Activated CD4-positive, alpha-beta T cell treated with anti-CD3 and anti-CD28 coated beads for 36 hours (primary cell): ENCODE measurements around the gene LCOR. TPM values are rescaled to one million over a fixed set of nuclear protein-coding genes. Genes with fewer than 3 reads are reported as not detected.

Experiments
- ATAC-seq: fragments of 200-7000 bp; cut with Tn5 transposase; one replicate; pipeline ENCODE4 v1.10.0; 2021; ENCODE audit warnings: mild to moderate bottlenecking, moderate library complexity
- CTCF ChIA-PET: fragments of 350-600 bp; sonication (Branson Sonifier 250); formaldehyde crosslinking; loops from one replicate; lab custom pipeline; 2021; ENCODE audit warnings: antibody characterized with exemption; lab: Charles Lee
- POLR2A ChIA-PET: fragments of 350-600 bp; sonication (Branson Sonifier 250); formaldehyde crosslinking; loops from one replicate; lab custom pipeline; 2021; ENCODE audit warnings: antibody characterized with exemption, inconsistent platforms; lab: Charles Lee
- DNase-seq: peaks from one replicate; pipeline ENCODE4 v3.0.0-alpha.2; 2020
- H3K27ac Mint-ChIP-seq: one replicate; pipeline ENCODE4 v1.8.0; 2021; ENCODE audit warnings: mixed read lengths
- H3K27me3 Mint-ChIP-seq: one replicate; pipeline ENCODE4 v1.8.0; 2021; ENCODE audit warnings: mixed read lengths
- H3K36me3 Mint-ChIP-seq: one replicate; pipeline ENCODE4 v1.8.0; 2021; ENCODE audit warnings: low read depth, mixed read lengths
- H3K4me1 Mint-ChIP-seq: one replicate; pipeline ENCODE4 v1.8.0; 2021; ENCODE audit warnings: mixed read lengths
- H3K4me3 Mint-ChIP-seq: one replicate; pipeline ENCODE4 v1.8.0; 2021; ENCODE audit warnings: mild to moderate bottlenecking, moderate library complexity, mixed read lengths
- H3K9me3 Mint-ChIP-seq: one replicate; pipeline ENCODE4 v1.8.0; 2021; ENCODE audit warnings: low read depth, mixed read lengths
- intact Hi-C, 2 experiments: fragments of 100-400 bp; cut with DNase I in 1 of 2; cut with micrococcal nuclease in 1 of 2; formaldehyde crosslinking; loops; one replicate each; pipeline versions ENCODE4 v1.14.2 to v1.15.1; 2022 to 2024; cut with DNase I, micrococcal nuclease
- total RNA-seq, 2 experiments: library from RNA; stranded (reverse); gene quantifications; one replicate each; pipeline ENCODE4 v1.2.3, GENCODE V29; 2021

LCOR gene
- total RNA-seq, 2 experiments from 2014 or later: 22.0 to 23.4 TPM

DNA sequence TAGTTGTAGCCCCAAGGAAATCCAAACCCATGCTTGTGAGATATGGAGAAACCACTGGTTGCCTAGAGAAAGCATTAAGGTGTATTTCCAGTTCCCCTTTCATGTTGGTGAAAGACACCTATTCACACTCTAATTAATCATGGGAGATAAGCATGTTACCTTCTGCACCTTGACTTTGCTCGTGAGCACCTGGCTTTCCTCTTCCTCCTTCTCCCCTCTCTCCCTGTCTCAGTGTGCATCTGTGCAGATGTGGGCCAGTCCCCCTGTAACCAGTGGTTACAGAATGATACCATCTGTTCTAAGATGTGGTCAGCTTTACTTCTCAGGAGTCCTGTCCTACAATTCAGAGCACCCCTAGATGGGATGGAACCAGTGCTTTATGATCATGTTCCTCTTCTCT lies 160.6 kb downstream of the LCOR start:
- no peaks in the 10 kb centered on the region for H3K9me3 Mint-ChIP-seq
- no peak overlapping the region for H3K4me3 Mint-ChIP-seq
- peaks cover 9% of the 10 kb centered on the region for H3K4me1 Mint-ChIP-seq
- ChIA-PET POLR2A (no interaction called here), CTCF (interaction anchor here (0.6 to 1.2 kb wide), 3 partner anchors 33 to 1563 kb away, joined by 3 to 4 read pairs (median 3); no protein-coding TSS in a partner anchor)
- H3K27ac Mint-ChIP-seq: no peak overlapping the region
- DNase-seq (no peak), ATAC-seq (no peak)
- intact Hi-C loops: no loop called here
- no peaks in the 10 kb centered on the region for H3K36me3 Mint-ChIP-seq
- H3K27me3 Mint-ChIP-seq: no peaks in the 10 kb centered on the region

GRCh38 chr10:96995851-96996250 lies 163.8 kb downstream of the LCOR start:
- intact Hi-C loops: no loop called here
- no peak for ATAC-seq

DNA sequence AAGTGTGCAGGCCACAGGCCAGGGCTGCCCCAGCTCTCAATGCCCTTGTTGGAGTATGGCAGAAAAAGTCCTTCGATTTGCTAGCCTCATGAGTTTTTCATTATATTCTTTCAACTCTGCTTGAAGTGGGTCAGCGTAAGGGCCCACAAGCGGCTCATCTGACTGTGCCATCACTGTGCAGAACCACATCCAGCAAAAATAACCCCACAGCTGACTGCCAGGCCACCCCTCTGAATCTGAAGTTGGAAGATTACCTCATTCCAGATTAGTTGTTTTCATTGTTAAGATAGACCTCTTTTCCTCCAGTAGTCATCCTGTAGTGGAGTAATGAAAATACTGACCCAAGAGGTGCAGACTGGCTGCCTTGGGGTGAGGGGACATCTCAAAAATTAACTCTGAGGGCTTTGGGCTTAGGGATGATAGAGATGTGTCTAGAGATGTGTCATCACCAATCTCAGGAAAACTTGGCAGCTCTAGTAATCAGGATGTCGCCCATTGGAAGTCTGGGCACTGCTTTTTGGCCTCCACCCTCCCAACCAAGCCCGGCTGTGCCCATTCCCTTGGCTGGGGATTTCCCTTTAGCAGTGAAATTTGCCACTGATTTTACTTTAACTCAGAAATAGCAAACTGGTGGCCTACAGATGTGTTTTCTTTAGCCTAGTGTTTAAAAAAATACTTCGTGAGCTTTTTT lies 164.3 kb downstream of the LCOR start:
- Mint-ChIP-seq H3K36me3 (no peaks in the 10 kb centered on the region), H3K27me3 (no peaks in the 10 kb centered on the region), H3K9me3 (no peaks in the 10 kb centered on the region), H3K4me1 (peaks cover 4% of the 10 kb centered on the region), H3K4me3 (no peak overlapping the region), H3K27ac (no peak overlapping the region)
- intact Hi-C loops: no loop called here
- ATAC-seq: no peak
- no peak for DNase-seq
- CTCF ChIA-PET: no interaction called here
- POLR2A ChIA-PET: no interaction called here

More at GRCh38 chr10:96995851-96996250, 163.8 kb downstream of the LCOR start:
- Mint-ChIP-seq H3K36me3 (no peaks in the 10 kb centered on the region), H3K4me1 (peaks cover 9% of the 10 kb centered on the region), H3K27ac (no peak overlapping the region), H3K9me3 (no peaks in the 10 kb centered on the region), H3K27me3 (no peaks in the 10 kb centered on the region), H3K4me3 (no peak overlapping the region)
- CTCF ChIA-PET: interaction anchor here (1.4 kb wide), 1 partner anchor 85 kb away, joined by 4 read pairs; no protein-coding TSS in a partner anchor
- no peak for DNase-seq
- POLR2A ChIA-PET: no interaction called here

DNA sequence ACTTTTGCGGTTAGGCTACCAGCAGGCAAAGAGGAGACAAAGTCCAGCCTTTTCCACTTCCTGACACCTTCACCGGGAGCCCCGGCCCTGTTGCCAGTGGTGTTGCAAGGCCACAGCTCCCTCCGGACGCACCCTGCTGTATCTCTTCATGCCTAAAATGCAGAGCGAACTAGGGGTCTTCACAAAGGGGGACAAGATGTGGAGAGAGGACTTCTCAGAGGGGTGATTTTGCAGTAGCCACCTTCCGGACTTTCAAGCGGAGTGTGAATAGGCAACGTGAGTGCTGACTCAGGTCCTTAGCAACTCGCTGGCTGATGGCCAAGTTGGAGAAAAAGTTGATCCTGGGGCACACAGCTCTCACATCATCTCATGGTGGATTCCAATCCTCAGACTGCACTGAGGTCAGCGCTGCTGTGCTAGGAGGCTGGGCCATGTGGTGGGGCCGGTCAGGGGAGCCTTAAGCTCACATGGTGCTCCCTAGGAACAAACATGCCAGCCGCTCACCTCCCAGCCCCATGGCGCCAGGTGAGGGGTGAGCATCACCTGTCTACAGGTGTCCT lies 166.3 kb downstream of the LCOR start:
- Mint-ChIP-seq H3K4me1 (no peaks in the 10 kb centered on the region), H3K27me3 (no peaks in the 10 kb centered on the region), H3K4me3 (no peak overlapping the region)

GRCh38 chr10:96999337-96999736 lies 167.2 kb downstream of the LCOR start:
- Mint-ChIP-seq H3K4me3 (no peak overlapping the region), H3K27ac (no peak overlapping the region), H3K27me3 (no peaks in the 10 kb centered on the region), H3K9me3 (no peaks in the 10 kb centered on the region), H3K4me1 (no peaks in the 10 kb centered on the region), H3K36me3 (no peaks in the 10 kb centered on the region)
- DNase-seq: no peak
- CTCF ChIA-PET: interaction anchor here (1.2 kb wide), 1 partner anchor 38 kb away, joined by 8 read pairs; no protein-coding TSS in a partner anchor
- POLR2A ChIA-PET: no interaction called here
- intact Hi-C loops: no loop called here
- no peak for ATAC-seq

More for the DNA sequence above, 166.3 kb downstream of the LCOR start:
- ATAC-seq: no peak
- intact Hi-C loops: no loop called here
- Mint-ChIP-seq H3K36me3 (no peaks in the 10 kb centered on the region), H3K9me3 (no peaks in the 10 kb centered on the region), H3K27ac (no peak overlapping the region)
- DNase-seq: no peak
- CTCF ChIA-PET: interaction anchor here (0.5 to 1.2 kb wide), 2 partner anchors 39 to 581 kb away, joined by 3 to 8 read pairs; no protein-coding TSS in a partner anchor
- POLR2A ChIA-PET: no interaction called here

DNA sequence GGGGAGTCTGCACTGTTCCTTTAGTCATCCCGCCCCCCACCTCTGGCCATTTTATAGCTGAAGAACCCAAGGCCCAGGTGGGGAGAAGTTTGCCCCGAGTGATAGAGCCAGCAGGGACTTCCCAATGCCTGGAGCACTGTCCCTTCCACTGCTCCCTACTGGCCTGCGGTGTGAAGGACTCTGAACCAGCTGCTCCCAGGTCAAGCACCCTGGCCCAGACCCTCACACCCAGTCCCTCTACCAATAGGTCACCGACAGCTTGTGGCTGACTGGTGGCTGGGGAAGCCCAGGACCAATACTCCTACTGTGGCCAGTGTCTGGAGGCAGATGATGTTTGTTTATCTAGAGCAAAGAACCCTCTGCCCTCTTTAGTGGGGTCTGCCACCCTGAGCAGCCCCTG lies 167.9 kb downstream of the LCOR start:
- Mint-ChIP-seq H3K4me3 (no peak overlapping the region), H3K27me3 (no peaks in the 10 kb centered on the region), H3K4me1 (no peaks in the 10 kb centered on the region), H3K9me3 (no peaks in the 10 kb centered on the region), H3K36me3 (no peaks in the 10 kb centered on the region), H3K27ac (no peak overlapping the region)
- no peak for DNase-seq
- ChIA-PET POLR2A (no interaction called here), CTCF (no interaction called here)
- intact Hi-C loops: no loop called here
- ATAC-seq: no peak

DNA sequence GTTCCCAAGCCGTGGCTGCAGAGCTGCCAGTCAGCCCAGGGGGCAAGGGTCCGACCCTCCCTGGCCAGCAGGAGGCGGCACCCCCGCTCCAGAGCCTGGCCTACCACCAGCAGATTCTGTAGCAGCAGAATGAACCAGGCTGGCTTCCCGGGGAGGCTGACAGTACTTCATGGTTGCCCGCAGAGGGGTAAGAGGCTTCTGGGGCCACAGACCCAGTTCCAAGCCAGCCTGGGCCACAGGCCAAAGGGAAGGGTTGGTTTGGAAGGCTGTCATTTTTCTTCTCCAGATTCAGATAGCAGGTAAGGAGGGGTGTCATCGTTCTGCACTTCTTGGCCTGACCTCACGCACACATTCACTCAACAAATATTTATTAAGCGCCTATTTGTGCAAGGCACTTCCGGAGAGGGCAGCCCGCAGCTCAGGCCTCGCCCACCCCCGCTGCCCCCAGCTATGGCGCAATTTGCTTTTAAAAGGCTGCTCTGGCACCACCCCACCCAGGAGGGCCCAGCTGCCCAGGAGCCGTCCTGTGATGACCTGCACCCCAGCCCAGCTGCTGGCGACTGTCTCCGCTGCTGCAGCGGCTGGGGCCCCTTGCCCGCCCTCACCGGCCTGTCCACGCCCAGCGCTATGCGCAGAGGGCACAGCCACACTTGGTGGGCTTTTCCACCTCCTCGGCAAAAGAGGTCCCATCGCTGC lies 168.5 kb downstream of the LCOR start:
- Mint-ChIP-seq H3K9me3 (no peaks in the 10 kb centered on the region), H3K36me3 (no peaks in the 10 kb centered on the region), H3K4me3 (no peak overlapping the region), H3K27me3 (no peaks in the 10 kb centered on the region), H3K4me1 (no peaks in the 10 kb centered on the region), H3K27ac (no peak overlapping the region)
- no peak for ATAC-seq
- ChIA-PET CTCF (interaction anchor here (1.2 kb wide), 1 partner anchor 25 kb away, joined by 7 read pairs; no protein-coding TSS in a partner anchor), POLR2A (no interaction called here)
- DNase-seq: no peak
- intact Hi-C loops: no loop called here

DNA sequence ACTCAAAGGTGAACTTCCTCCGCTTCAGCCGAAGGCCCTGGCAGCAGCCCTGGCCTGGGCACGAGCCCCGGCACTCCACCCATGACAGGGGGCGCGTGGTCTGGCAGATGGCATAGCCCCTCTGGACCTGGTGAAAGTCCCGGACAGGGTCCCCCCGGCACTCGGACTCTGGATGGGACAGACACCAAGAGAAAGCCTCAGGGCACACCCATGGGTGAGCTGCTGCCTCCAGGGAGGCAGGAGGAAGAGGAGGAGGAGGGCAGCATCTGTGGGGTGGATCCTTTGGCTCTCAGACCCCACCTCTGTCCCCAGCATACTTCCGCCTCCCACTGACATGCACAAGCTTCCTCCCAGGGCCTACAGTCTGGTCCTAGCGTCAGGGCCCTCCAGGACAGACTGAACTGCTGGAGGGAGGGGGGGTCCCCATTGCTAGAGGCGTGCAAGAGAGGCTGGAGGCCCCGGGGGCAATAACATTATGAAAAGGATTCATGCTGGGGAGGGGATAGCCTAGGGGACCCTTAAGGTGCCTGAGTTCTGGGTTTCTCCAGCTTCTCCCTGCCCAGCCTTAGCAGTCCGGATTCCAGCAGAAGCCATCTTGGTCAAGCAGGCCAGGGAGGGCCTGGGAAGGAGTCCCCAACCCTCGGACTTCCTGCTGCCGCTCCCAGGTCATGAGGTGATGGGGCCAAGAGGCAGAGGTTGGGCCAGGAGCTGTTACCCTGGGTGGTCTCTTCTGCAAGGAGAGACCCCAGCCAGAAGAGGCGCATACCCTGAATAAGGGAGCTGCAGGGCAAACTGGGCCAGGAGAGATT lies 169.3 kb downstream of the LCOR start:
- ATAC-seq (no peak), DNase-seq (no peak)
- H3K27me3 Mint-ChIP-seq: no peaks in the 10 kb centered on the region
- ChIA-PET POLR2A (no interaction called here), CTCF (interaction anchor here (1.2 kb wide), 1 partner anchor 24 kb away, joined by 7 read pairs; no protein-coding TSS in a partner anchor)
- no peak overlapping the region for H3K4me3 Mint-ChIP-seq
- H3K9me3 Mint-ChIP-seq: peaks cover 4% of the 10 kb centered on the region
- intact Hi-C loops: no loop called here
- no peak overlapping the region for H3K27ac Mint-ChIP-seq
- H3K4me1 Mint-ChIP-seq: no peaks in the 10 kb centered on the region
- H3K36me3 Mint-ChIP-seq: no peaks in the 10 kb centered on the region

DNA sequence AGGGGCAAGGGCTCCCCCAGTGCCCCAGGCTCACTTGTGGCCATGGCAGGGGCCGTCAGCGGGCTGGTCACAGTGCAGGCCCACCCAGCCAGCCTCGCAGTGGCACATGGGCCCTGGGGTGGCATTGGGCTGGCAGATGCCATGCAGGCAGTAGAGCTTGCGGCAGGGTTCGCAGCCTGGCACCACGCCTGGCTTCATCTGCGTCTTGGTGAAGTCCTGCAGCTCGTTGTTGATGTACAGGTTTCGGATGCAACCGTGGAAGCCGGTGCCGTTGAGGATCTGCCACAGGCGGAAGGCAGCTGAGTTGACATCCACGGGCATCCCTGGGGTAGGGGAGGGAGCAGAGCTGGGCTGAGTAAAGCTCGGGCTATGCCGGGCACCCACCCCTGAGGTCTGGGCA lies 170.6 kb downstream of the LCOR start:
- DNase-seq (no peak), ATAC-seq (no peak)
- intact Hi-C loops: no loop called here
- peaks cover 17% of the 10 kb centered on the region for H3K9me3 Mint-ChIP-seq
- no peak overlapping the region for H3K27ac Mint-ChIP-seq
- H3K36me3 Mint-ChIP-seq: peaks cover 6% of the 10 kb centered on the region
- peaks cover 2% of the 10 kb centered on the region for H3K27me3 Mint-ChIP-seq
- no peak overlapping the region for H3K4me3 Mint-ChIP-seq
- no peaks in the 10 kb centered on the region for H3K4me1 Mint-ChIP-seq
- CTCF ChIA-PET: interaction anchor here (0.6 to 1.3 kb wide), 3 partner anchors 19 to 92 kb away, joined by 3 to 5 read pairs (median 4); no protein-coding TSS in a partner anchor
- POLR2A ChIA-PET: no interaction called here

GRCh38 chr10:97003151-97003803 lies 171.2 kb downstream of the LCOR start:
- peaks cover 2% of the 10 kb centered on the region for H3K27me3 Mint-ChIP-seq
- no peaks in the 10 kb centered on the region for H3K4me1 Mint-ChIP-seq
- H3K9me3 Mint-ChIP-seq: peaks cover 20% of the 10 kb centered on the region
- no peak for ATAC-seq
- H3K27ac Mint-ChIP-seq: no peak overlapping the region
- H3K4me3 Mint-ChIP-seq: no peak overlapping the region
- DNase-seq: no peak
- intact Hi-C loops: no loop called here
- ChIA-PET POLR2A (interaction anchor here (0.6 to 0.7 kb wide), 2 partner anchors 56 to 661 kb away, joined by 4 read pairs; no protein-coding TSS in a partner anchor), CTCF (interaction anchor here (0.6 to 1.3 kb wide), 4 partner anchors 20 to 93 kb away, joined by 3 to 5 read pairs (median 4); no protein-coding TSS in a partner anchor)
- peaks cover 7% of the 10 kb centered on the region for H3K36me3 Mint-ChIP-seq
